Parathyroid adenoma (tissue), 2 donors: ENCODE measurements around the gene HK3.

ENCODE experiments used
- H2AFZ ChIP-seq: fragments of 300-600 bp; sonication (generic); one replicate; pipeline ENCODE4 v1.7.0; 2017; ENCODE audit warnings: antibody characterized with exemption, mild to moderate bottlenecking
- H3K27ac ChIP-seq: fragments of 300-600 bp; sonication (generic); one replicate; pipeline ENCODE4 v1.7.0; 2017
- H3K27me3 ChIP-seq: fragments of 300-600 bp; sonication (generic); one replicate; pipeline ENCODE4 v1.7.0; 2017; ENCODE audit warnings: low read length; ENCODE audit not compliant: control insufficient read depth, insufficient read depth
- H3K36me3 ChIP-seq: fragments of 300-600 bp; sonication (generic); one replicate; pipeline ENCODE4 v1.7.0; 2017; ENCODE audit warnings: low read length; ENCODE audit not compliant: control insufficient read depth, insufficient read depth
- H3K4me1 ChIP-seq: fragments of 300-600 bp; sonication (generic); one replicate; pipeline ENCODE4 v1.7.0; 2017; ENCODE audit warnings: control low read depth
- H3K4me2 ChIP-seq: fragments of 300-600 bp; sonication (generic); one replicate; pipeline ENCODE4 v1.7.0; 2017; ENCODE audit warnings: low read length
- H3K4me3 ChIP-seq: fragments of 300-600 bp; sonication (generic); one replicate; pipeline ENCODE4 v1.7.0; 2017; ENCODE audit warnings: low read depth, low read length
- H3K79me2 ChIP-seq: fragments of 300-600 bp; sonication (generic); one replicate; pipeline ENCODE4 v1.7.0; 2017; ENCODE audit warnings: control low read depth
- H3K9ac ChIP-seq: fragments of 300-600 bp; sonication (generic); one replicate; pipeline ENCODE4 v1.7.0; 2017; ENCODE audit warnings: mild to moderate bottlenecking
- H3K9me3 ChIP-seq: fragments of 300-600 bp; sonication (generic); one replicate; pipeline ENCODE4 v1.7.0; 2017; ENCODE audit warnings: low read length; ENCODE audit not compliant: control insufficient read depth
- TF ChIP-seq, protein P1 (sequence below): fragments of 300-600 bp; sonication (generic); IDR thresholded peaks from one replicate; pipeline ENCODE4 v1.7.0; 2017; ENCODE audit warnings: antibody characterized with exemption, mild to moderate bottlenecking
- donor health status: primary hyperparathyroidism.

Gene HK3

DNA sequence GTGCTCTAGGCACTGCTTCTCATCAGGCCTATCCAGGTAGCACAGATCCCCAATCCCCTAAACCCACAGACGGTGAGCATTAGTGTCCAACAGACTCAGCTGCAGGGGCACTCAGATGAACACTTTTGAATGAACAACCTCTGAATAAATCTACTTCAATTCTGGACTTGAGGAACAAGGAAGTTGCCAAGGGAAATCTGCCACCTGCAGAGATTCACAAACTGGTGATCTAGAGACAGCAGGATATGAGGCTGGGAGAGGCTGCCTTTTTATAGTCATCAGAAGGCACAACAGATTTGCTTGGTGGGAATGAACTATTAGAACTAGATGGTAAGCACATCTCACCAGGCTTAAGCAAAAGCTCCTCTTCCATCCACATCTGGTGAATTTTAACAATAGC, 7.0 kb upstream of the HK3 start:
- H3K9me3 ChIP-seq, result no peaks in the 10 kb centered on the region
- no peak overlapping the region for H3K4me2 ChIP-seq
- no peak overlapping the region for H3K27ac ChIP-seq
- H3K4me1 ChIP-seq, result no peaks in the 10 kb centered on the region
- H3K36me3 ChIP-seq, result no peaks in the 10 kb centered on the region
- TF ChIP-seq, protein P1, sequence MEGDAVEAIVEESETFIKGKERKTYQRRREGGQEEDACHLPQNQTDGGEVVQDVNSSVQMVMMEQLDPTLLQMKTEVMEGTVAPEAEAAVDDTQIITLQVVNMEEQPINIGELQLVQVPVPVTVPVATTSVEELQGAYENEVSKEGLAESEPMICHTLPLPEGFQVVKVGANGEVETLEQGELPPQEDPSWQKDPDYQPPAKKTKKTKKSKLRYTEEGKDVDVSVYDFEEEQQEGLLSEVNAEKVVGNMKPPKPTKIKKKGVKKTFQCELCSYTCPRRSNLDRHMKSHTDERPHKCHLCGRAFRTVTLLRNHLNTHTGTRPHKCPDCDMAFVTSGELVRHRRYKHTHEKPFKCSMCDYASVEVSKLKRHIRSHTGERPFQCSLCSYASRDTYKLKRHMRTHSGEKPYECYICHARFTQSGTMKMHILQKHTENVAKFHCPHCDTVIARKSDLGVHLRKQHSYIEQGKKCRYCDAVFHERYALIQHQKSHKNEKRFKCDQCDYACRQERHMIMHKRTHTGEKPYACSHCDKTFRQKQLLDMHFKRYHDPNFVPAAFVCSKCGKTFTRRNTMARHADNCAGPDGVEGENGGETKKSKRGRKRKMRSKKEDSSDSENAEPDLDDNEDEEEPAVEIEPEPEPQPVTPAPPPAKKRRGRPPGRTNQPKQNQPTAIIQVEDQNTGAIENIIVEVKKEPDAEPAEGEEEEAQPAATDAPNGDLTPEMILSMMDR, result no peak
- no peak overlapping the region for H3K9ac ChIP-seq
- no peaks in the 10 kb centered on the region for H3K79me2 ChIP-seq
- no peak overlapping the region for H3K4me3 ChIP-seq
- no peak overlapping the region for H2AFZ ChIP-seq
- no peaks in the 10 kb centered on the region for H3K27me3 ChIP-seq

DNA sequence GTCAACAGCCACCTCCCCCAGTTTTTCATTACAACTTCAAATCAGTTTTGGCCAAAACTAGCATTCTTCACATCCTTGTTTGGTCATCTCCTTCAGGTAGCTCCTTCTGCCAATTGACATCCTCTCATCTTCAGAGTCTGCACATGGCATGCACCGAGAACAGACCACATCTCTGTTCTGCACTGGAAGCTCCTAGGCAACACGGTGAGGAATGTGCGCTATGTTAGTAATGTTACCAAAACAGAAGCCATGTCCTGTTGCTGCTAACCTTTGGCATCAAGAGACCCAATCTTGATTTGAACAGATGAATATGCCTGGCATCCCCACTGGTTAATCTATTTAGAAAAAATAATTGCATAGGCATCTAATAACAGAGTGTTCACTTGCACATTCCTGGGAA, 5.1 kb upstream of the HK3 start:
- Histone ChIP-seq H2AFZ (no peak overlapping the region), H3K27ac (no peak overlapping the region), H3K4me3 (no peak overlapping the region), H3K27me3 (no peaks in the 10 kb centered on the region), H3K79me2 (no peaks in the 10 kb centered on the region), H3K9me3 (no peaks in the 10 kb centered on the region), H3K9ac (no peak overlapping the region), H3K4me1 (no peaks in the 10 kb centered on the region), H3K36me3 (no peaks in the 10 kb centered on the region), H3K4me2 (no peak overlapping the region)
- TF ChIP-seq, protein P1, result no peak

DNA sequence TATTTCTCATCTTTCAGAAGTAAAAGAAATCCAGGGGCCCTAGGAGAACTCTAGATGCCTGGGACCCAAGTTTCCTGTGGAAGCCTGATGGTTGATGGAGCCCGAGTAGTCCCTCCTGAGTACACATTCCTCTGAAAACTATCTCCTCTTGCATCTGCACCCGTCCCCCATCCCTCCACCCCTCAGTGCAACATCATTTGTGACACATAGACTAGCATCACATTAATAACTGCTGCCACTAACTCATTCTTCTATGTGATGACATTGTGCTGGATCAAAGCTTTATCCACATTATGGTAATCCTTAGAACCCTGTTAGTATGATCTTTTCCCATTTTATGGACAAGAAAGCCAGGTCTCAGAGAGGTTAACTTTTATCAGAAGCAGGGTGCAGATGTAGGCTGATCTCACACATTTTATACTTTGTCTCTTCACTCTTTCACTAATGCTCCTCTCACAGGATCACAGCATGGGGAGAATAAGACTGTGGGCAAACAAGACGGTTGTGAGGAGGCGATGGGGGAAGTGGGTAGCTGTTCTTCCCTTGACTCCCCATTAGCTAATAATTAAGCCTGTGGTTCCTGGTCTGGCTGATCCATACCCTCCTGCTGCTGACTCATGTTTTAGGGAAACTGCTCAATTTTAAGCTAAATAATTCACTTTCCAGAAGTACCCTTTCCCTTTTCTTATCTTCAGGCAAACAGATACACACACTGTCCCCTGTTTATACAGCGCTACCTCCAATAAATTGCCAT, 3.9 kb upstream of the HK3 start:
- H2AFZ ChIP-seq, result no peak overlapping the region
- TF ChIP-seq, protein P1, result no peak
- no peaks in the 10 kb centered on the region for H3K27me3 ChIP-seq
- no peaks in the 10 kb centered on the region for H3K4me1 ChIP-seq
- no peak overlapping the region for H3K4me3 ChIP-seq
- H3K36me3 ChIP-seq, result no peaks in the 10 kb centered on the region
- no peak overlapping the region for H3K9ac ChIP-seq
- no peak overlapping the region for H3K27ac ChIP-seq
- no peaks in the 10 kb centered on the region for H3K9me3 ChIP-seq
- H3K79me2 ChIP-seq, result no peaks in the 10 kb centered on the region
- no peak overlapping the region for H3K4me2 ChIP-seq

DNA sequence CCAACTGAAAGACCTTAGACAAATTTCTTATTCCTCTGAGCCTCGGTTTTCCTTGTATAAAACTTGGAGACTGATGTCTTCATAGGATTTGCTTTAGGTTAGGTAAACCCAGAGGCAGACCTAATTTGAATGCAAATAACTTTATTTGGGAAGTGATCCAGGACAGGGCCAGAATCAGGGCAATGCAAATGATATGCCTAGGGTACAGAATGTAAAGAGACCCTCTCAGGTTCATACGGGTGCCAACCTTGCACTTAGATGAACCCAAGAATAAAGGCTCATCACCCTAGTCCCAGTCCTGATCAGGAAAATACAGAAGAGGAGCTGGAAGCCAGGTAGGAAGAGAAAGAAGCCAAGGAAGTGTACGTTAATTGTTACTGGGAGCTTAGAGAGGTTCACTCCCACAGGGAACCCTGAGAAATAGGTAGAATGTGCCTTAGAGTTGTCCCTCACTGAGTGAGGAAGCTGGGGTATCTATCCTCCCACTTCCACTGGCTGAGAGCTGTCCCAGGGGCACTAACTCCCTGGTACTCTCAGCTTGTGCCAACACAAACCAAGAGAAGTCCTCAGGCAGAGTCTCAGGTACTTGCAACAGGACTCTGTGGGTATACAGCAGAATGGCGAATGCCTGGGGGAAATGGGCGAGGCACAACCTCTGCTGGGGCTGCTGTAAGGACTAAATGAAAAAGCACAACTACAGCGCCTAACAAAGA, 3.1 kb upstream of the HK3 start:
- Histone ChIP-seq H3K4me1 (no peaks in the 10 kb centered on the region), H3K27me3 (no peaks in the 10 kb centered on the region), H3K9me3 (no peaks in the 10 kb centered on the region), H3K4me3 (no peak overlapping the region), H2AFZ (no peak overlapping the region), H3K36me3 (no peaks in the 10 kb centered on the region), H3K4me2 (no peak overlapping the region), H3K27ac (no peak overlapping the region), H3K9ac (no peak overlapping the region), H3K79me2 (no peaks in the 10 kb centered on the region)
- TF ChIP-seq, protein P1, result no peak
